HepG2 (cell line): Measurements from ENCODE around the gene RAB3B. TPM values are rescaled to one million over a fixed set of nuclear protein-coding genes. Genes with fewer than 3 reads are reported as not detected.

ENCODE experiments used
- ARID2 ChIP-seq: sonication (generic); formaldehyde crosslinking; IDR thresholded peaks from 2 replicates; pipeline ENCODE4 v1.8.1; 2022; ENCODE audit warnings: mild to moderate bottlenecking, missing genetic modification reagents, borderline replicate concordance
- FOXP1 ChIP-seq, 2 experiments: fragments of 450-650 bp in 1 of 2; IDR thresholded peaks; 2 replicates each; pipeline ENCODE4 v1.6.1; 2017 to 2018; ENCODE audit warnings: antibody characterized with exemption in 1 of 2
- HOXA7 ChIP-seq: sonication (generic); formaldehyde crosslinking; IDR thresholded peaks from 2 replicates; pipeline ENCODE4 v1.8.1; 2022; ENCODE audit warnings: mild to moderate bottlenecking, missing genetic modification reagents, moderate library complexity
- KAT2B ChIP-seq: fragments of 150-350 bp; IDR thresholded peaks from 2 replicates; pipeline ENCODE4 v1.6.1; 2014; ENCODE audit warnings: low read depth, low read length, borderline replicate concordance
- KLF13 ChIP-seq: sonication (generic); formaldehyde crosslinking; IDR thresholded peaks from 2 replicates; pipeline ENCODE4 v1.4.0; 2020; ENCODE audit warnings: mild to moderate bottlenecking, missing genetic modification reagents
- TBP ChIP-seq: sonication (generic); formaldehyde crosslinking; IDR thresholded peaks from 2 replicates; pipeline ENCODE4 v1.5.0; 2020; ENCODE audit warnings: missing genetic modification reagents
- ZNF563 ChIP-seq: sonication (generic); formaldehyde crosslinking; IDR thresholded peaks from 2 replicates; pipeline ENCODE4 v1.8.0; 2022; ENCODE audit warnings: mild to moderate bottlenecking, moderate library complexity, missing genetic modification reagents
- ZNF569 ChIP-seq: sonication (generic); formaldehyde crosslinking; IDR thresholded peaks from 2 replicates; pipeline ENCODE4 v1.5.0; 2020; ENCODE audit warnings: mild to moderate bottlenecking, missing genetic modification reagents, moderate library complexity, borderline replicate concordance
- ZNF737 ChIP-seq: sonication (generic); formaldehyde crosslinking; IDR thresholded peaks from 2 replicates; pipeline ENCODE4 v1.5.0; 2020; ENCODE audit warnings: missing genetic modification reagents, mild to moderate bottlenecking, borderline replicate concordance
- ZNF879 ChIP-seq: sonication (generic); formaldehyde crosslinking; IDR thresholded peaks from 2 replicates; pipeline ENCODE4 v1.8.1; 2023; ENCODE audit warnings: missing genetic modification reagents
- polyA plus RNA-seq, 8 experiments: library from polyadenylated mRNA; depleted of rRNA in 3 of 8; stranded (reverse) in 7 of 8; unstranded in 1 of 8; fragments of >200 nt; fragmentation: Illumina TruSeq in 4 of 8; extraction: Trizol in 4 of 8; gene quantifications; 2 replicates each; pipeline versions ENCODE4 v1.2.1 to v1.2.3, GENCODE V29; 2011 to 2016; ENCODE audit warnings: low read depth in 4 of 8, missing spikeins in 1 of 8, mixed read lengths in 1 of 8; ENCODE audit not compliant: insufficient read depth in 1 of 8
- total RNA-seq, 5 experiments: library from RNA; depleted of rRNA; stranded (reverse); fragments of >200 nt; fragmentation: Illumina TruSeq; extraction: Trizol; gene quantifications; 2 replicates each; pipeline ENCODE4 v1.2.3, GENCODE V29; 2016; ENCODE audit warnings: low read depth in 1 of 5
- TF ChIP-seq, protein P1 (sequence below): sonication (generic); formaldehyde crosslinking; IDR thresholded peaks from 2 replicates; pipeline ENCODE4 v1.4.0; 2020; ENCODE audit warnings: missing genetic modification reagents
- TF ChIP-seq, protein P2 (sequence below): IDR thresholded peaks from 2 replicates; pipeline ENCODE4 v1.6.1; 2016; ENCODE audit warnings: missing compliant biosample characterization, missing genetic modification reagents, borderline replicate concordance
- TF ChIP-seq, protein P3 (sequence below): IDR thresholded peaks from 2 replicates; pipeline ENCODE4 v1.6.1; 2016; ENCODE audit warnings: missing genetic modification reagents, missing compliant biosample characterization
- TF ChIP-seq, protein P4 (sequence below): sonication (generic); formaldehyde crosslinking; IDR thresholded peaks from 2 replicates; pipeline ENCODE4 v1.5.0; 2020; ENCODE audit warnings: mild to moderate bottlenecking, missing genetic modification reagents, borderline replicate concordance
- TF ChIP-seq, protein P5 (sequence below): sonication (generic); formaldehyde crosslinking; IDR thresholded peaks from 2 replicates; pipeline ENCODE4 v1.8.1; 2023; ENCODE audit warnings: missing genetic modification reagents, inconsistent platforms, borderline replicate concordance

Gene RAB3B
- total and polyA plus RNA-seq, 2 of the 13 experiments (the other 11 are each of a cell fraction or from before 2014, with no cell fraction given), result 1.0 to 1.2 TPM

DNA sequence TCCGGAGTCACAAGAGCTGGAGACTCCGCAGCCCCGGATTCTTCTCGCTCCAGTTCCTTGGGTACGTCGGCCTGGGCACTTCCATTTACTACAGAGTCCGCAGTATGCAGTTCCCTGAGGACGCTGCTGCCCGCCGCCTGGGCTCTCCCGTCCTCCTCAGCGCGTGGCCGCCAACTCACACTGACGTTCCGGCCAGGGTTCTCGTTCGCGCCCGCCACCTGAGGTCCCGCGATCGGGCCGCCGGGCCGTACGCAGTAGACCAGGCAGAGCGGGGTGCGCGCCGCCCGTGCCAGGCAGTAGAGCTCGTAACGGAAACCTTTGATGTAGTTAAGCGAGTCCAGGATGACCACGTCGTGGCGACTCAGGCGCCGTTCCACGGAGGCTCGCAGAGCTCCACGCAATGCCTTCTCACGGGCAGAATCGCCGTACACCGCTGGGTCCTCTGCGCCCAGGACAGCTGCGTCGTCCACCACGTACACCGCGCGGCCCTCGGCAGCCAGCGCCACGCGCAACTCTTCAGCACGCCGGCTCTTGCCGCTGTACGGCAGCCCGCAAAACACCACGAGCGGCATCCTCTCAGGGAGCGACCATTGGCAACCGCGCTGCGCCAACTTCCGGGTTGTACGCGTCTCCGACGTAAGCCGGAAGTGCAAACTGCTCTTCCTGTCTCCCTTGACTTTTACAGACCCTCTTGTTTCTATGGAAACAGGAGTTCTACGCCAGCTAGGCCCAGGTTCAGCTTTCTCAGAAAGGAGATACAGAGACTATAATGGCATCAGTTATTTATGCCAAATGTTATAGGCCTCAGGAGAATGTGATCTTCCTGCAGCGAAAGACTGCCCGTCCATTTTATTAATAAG lies 42.9 kb upstream of the RAB3B start, which contains the start of gene KTI12 (continued):
- TF ChIP-seq HOXA7 (CRISPR knock-in tag) (no peak), ZNF737 (CRISPR knock-in tag) (peak; percentile 58; the same call in 1 of the 2 replicates), FOXP1 (IDR thresholded peaks at IDR 0.05) (no peak), FOXP1 (CRISPR knock-in tag; IDR thresholded peaks at IDR 0.05) (no peak), KAT2B (no peak), ZNF879 (CRISPR knock-in tag) (0 out of 2 replicates have a peak, but pooled peaks have one; percentile 6), ZNF569 (no peak), ARID2 (CRISPR knock-in tag) (0 out of 2 replicates have a peak, but pooled peaks have one; percentile 69), KLF13 (CRISPR knock-in tag) (0 out of 2 replicates have a peak, but pooled peaks have one; percentile 15), ZNF563 (CRISPR knock-in tag) (no peak), TBP (CRISPR knock-in tag) (no peak)
- TF ChIP-seq, protein P1, sequence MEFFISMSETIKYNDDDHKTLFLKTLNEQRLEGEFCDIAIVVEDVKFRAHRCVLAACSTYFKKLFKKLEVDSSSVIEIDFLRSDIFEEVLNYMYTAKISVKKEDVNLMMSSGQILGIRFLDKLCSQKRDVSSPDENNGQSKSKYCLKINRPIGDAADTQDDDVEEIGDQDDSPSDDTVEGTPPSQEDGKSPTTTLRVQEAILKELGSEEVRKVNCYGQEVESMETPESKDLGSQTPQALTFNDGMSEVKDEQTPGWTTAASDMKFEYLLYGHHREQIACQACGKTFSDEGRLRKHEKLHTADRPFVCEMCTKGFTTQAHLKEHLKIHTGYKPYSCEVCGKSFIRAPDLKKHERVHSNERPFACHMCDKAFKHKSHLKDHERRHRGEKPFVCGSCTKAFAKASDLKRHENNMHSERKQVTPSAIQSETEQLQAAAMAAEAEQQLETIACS (CRISPR knock-in tag), result 0 out of 2 replicates have a peak, but pooled peaks have one; percentile 60
- TF ChIP-seq, protein P2, sequence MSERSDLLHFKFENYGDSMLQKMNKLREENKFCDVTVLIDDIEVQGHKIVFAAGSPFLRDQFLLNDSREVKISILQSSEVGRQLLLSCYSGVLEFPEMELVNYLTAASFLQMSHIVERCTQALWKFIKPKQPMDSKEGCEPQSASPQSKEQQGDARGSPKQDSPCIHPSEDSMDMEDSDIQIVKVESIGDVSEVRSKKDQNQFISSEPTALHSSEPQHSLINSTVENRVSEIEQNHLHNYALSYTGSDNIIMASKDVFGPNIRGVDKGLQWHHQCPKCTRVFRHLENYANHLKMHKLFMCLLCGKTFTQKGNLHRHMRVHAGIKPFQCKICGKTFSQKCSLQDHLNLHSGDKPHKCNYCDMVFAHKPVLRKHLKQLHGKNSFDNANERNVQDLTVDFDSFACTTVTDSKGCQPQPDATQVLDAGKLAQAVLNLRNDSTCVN, result no peak
- TF ChIP-seq, protein P3, sequence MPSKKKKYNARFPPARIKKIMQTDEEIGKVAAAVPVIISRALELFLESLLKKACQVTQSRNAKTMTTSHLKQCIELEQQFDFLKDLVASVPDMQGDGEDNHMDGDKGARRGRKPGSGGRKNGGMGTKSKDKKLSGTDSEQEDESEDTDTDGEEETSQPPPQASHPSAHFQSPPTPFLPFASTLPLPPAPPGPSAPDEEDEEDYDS, result peak; percentile 51; the same call in 1 of the 2 replicates
- TF ChIP-seq, protein P4, sequence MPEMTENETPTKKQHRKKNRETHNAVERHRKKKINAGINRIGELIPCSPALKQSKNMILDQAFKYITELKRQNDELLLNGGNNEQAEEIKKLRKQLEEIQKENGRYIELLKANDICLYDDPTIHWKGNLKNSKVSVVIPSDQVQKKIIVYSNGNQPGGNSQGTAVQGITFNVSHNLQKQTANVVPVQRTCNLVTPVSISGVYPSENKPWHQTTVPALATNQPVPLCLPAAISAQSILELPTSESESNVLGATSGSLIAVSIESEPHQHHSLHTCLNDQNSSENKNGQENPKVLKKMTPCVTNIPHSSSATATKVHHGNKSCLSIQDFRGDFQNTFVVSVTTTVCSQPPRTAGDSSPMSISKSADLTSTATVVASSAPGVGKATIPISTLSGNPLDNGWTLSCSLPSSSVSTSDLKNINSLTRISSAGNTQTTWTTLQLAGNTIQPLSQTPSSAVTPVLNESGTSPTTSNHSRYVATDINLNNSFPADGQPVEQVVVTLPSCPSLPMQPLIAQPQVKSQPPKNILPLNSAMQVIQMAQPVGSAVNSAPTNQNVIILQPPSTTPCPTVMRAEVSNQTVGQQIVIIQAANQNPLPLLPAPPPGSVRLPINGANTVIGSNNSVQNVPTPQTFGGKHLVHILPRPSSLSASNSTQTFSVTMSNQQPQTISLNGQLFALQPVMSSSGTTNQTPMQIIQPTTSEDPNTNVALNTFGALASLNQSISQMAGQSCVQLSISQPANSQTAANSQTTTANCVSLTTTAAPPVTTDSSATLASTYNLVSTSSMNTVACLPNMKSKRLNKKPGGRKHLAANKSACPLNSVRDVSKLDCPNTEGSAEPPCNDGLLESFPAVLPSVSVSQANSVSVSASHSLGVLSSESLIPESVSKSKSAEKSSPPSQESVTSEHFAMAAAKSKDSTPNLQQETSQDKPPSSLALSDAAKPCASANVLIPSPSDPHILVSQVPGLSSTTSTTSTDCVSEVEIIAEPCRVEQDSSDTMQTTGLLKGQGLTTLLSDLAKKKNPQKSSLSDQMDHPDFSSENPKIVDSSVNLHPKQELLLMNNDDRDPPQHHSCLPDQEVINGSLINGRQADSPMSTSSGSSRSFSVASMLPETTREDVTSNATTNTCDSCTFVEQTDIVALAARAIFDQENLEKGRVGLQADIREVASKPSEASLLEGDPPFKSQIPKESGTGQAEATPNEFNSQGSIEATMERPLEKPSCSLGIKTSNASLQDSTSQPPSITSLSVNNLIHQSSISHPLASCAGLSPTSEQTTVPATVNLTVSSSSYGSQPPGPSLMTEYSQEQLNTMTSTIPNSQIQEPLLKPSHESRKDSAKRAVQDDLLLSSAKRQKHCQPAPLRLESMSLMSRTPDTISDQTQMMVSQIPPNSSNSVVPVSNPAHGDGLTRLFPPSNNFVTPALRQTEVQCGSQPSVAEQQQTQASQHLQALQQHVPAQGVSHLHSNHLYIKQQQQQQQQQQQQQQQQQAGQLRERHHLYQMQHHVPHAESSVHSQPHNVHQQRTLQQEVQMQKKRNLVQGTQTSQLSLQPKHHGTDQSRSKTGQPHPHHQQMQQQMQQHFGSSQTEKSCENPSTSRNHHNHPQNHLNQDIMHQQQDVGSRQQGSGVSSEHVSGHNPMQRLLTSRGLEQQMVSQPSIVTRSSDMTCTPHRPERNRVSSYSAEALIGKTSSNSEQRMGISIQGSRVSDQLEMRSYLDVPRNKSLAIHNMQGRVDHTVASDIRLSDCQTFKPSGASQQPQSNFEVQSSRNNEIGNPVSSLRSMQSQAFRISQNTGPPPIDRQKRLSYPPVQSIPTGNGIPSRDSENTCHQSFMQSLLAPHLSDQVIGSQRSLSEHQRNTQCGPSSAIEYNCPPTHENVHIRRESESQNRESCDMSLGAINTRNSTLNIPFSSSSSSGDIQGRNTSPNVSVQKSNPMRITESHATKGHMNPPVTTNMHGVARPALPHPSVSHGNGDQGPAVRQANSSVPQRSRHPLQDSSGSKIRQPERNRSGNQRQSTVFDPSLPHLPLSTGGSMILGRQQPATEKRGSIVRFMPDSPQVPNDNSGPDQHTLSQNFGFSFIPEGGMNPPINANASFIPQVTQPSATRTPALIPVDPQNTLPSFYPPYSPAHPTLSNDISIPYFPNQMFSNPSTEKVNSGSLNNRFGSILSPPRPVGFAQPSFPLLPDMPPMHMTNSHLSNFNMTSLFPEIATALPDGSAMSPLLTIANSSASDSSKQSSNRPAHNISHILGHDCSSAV (CRISPR knock-in tag), result no peak
- TF ChIP-seq, protein P5, sequence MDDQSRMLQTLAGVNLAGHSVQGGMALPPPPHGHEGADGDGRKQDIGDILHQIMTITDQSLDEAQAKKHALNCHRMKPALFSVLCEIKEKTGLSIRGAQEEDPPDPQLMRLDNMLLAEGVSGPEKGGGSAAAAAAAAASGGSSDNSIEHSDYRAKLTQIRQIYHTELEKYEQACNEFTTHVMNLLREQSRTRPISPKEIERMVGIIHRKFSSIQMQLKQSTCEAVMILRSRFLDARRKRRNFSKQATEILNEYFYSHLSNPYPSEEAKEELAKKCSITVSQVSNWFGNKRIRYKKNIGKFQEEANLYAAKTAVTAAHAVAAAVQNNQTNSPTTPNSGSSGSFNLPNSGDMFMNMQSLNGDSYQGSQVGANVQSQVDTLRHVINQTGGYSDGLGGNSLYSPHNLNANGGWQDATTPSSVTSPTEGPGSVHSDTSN (CRISPR knock-in tag), result no peak
